Measurements from ENCODE around the gene PCID2. TPM values are rescaled to one million over a fixed set of nuclear protein-coding genes. Genes with fewer than 3 reads are reported as not detected.
"Not testable (repeated sequence)": the region's sequence is repeated elsewhere in the genome, so short reads cannot be mapped to it uniquely, and the experiment has no call there.

The PCID2 gene
- polyA plus RNA-seq (2013, experiment 1 of 2): 54.1 TPM
- polyA plus RNA-seq (2013, experiment 2 of 2): 53.2 TPM

- H2BK120ac ChIP-seq (ENCODE audit: low read depth, low read length): peak within 1 kb of the TSS; percentile 93
- H2BK15ac ChIP-seq (replicated peaks; ENCODE audit: low read depth): no peak within 1 kb of the TSS
- WGBS (ENCODE audit: extremely low coverage, insufficient coverage, low lambda C conversion rate): no CpG with 5 or more reads among the region's 103 CpGs
- peak within 1 kb of the TSS; percentile 98 for H3K27ac ChIP-seq (ENCODE audit: low read depth, low read length)
- no peaks in the 10 kb centered on the region for H3K27me3 ChIP-seq (ENCODE audit: insufficient read depth, low read length, poor library complexity)
- peak within 1 kb of the TSS; percentile 83 for H3K4me3 ChIP-seq (ENCODE audit: low read length)
- H3K23ac ChIP-seq (ENCODE audit: low read length): no peak within 1 kb of the TSS
- peak; percentile 97 for DNase-seq
- peak within 1 kb of the TSS; percentile 54 for H3K4me2 ChIP-seq (ENCODE audit: low read length)
- H2BK5ac ChIP-seq (ENCODE audit: low read length): peak within 1 kb of the TSS; percentile 54
- H3K4ac ChIP-seq (ENCODE audit: low read depth, low read length): peak within 1 kb of the TSS; percentile 99
- H3K9ac ChIP-seq (ENCODE audit: low read length): peak within 1 kb of the TSS; percentile 93
- no peak within 1 kb of the TSS for H2AK5ac ChIP-seq (ENCODE audit: low read length)
- H3K18ac ChIP-seq (ENCODE audit: low read length): peak within 1 kb of the TSS; percentile 100
- peaks cover 3% of the 10 kb centered on the region for H3K4me1 ChIP-seq (ENCODE audit: control insufficient read depth, low read depth, low read length)
- no peaks in the 10 kb centered on the region for H3K36me3 ChIP-seq (ENCODE audit: control insufficient read depth, insufficient read depth, low read length)
- no peak within 1 kb of the TSS for H4K5ac ChIP-seq (ENCODE audit: low read length)
- H4K8ac ChIP-seq (ENCODE audit: low read depth, low read length): peak within 1 kb of the TSS; percentile 5
- H3K79me1 ChIP-seq (ENCODE audit: low read length): peaks cover 9% of the 10 kb centered on the region
- H3K56ac ChIP-seq (ENCODE audit: low read length): peak within 1 kb of the TSS; percentile 96
- H3K79me2 ChIP-seq (ENCODE audit: control insufficient read depth, insufficient read depth, low read length): peaks cover 80% of the 10 kb centered on the region
Observed at GRCh38 chr13:113208421-113209335, at the start of gene PCID2. Gene PCID2 (minus strand): TSS chr13:113208669. CDS start chr13:113208634, 35 bp downstream.

GRCh38 chr13:113257908-113258307, 49.4 kb upstream of the PCID2 start:
- not testable (repeated sequence) for H3K27me3 ChIP-seq (ENCODE audit: insufficient read depth, low read length, poor library complexity); H3K4me2 ChIP-seq (ENCODE audit: low read length); DNase-seq; H2BK5ac ChIP-seq (ENCODE audit: low read length); H2AK5ac ChIP-seq (ENCODE audit: low read length); H3K79me1 ChIP-seq (ENCODE audit: low read length); H3K23ac ChIP-seq (ENCODE audit: low read length); H3K27ac ChIP-seq (ENCODE audit: low read depth, low read length); H2BK120ac ChIP-seq (ENCODE audit: low read depth, low read length); H3K56ac ChIP-seq (ENCODE audit: low read length); H2BK15ac ChIP-seq (replicated peaks; ENCODE audit: low read depth); H3K4ac ChIP-seq (ENCODE audit: low read depth, low read length); H3K79me2 ChIP-seq (ENCODE audit: control insufficient read depth, insufficient read depth, low read length); H4K5ac ChIP-seq (ENCODE audit: low read length); H3K18ac ChIP-seq (ENCODE audit: low read length); H3K4me3 ChIP-seq (ENCODE audit: low read length); H3K4me1 ChIP-seq (ENCODE audit: control insufficient read depth, low read depth, low read length); H4K8ac ChIP-seq (ENCODE audit: low read depth, low read length); H3K9ac ChIP-seq (ENCODE audit: low read length)
- peaks cover 12% of the 10 kb centered on the region for H3K36me3 ChIP-seq (ENCODE audit: control insufficient read depth, insufficient read depth, low read length)
- no CpG with 5 or more reads among the region's 6 CpGs for WGBS (ENCODE audit: extremely low coverage, insufficient coverage, low lambda C conversion rate)

- H3K56ac ChIP-seq (ENCODE audit: low read length): no peak overlapping the region
- no peak overlapping the region for H3K27ac ChIP-seq (ENCODE audit: low read depth, low read length)
- H3K4me2 ChIP-seq (ENCODE audit: low read length): no peak overlapping the region
- no peak overlapping the region for H4K5ac ChIP-seq (ENCODE audit: low read length)
- H4K8ac ChIP-seq (ENCODE audit: low read depth, low read length): no peak overlapping the region
- H3K4ac ChIP-seq (ENCODE audit: low read depth, low read length): no peak overlapping the region
- no peaks in the 10 kb centered on the region for H3K79me1 ChIP-seq (ENCODE audit: low read length)
- H3K4me1 ChIP-seq (ENCODE audit: control insufficient read depth, low read depth, low read length): no peaks in the 10 kb centered on the region
- no peak overlapping the region for H2BK15ac ChIP-seq (replicated peaks; ENCODE audit: low read depth)
- no peak overlapping the region for H3K18ac ChIP-seq (ENCODE audit: low read length)
- no peak overlapping the region for H2BK120ac ChIP-seq (ENCODE audit: low read depth, low read length)
- H2AK5ac ChIP-seq (ENCODE audit: low read length): no peak overlapping the region
- no CpG with 5 or more reads among the region's 11 CpGs for WGBS (ENCODE audit: extremely low coverage, insufficient coverage, low lambda C conversion rate)
- no peaks in the 10 kb centered on the region for H3K27me3 ChIP-seq (ENCODE audit: insufficient read depth, low read length, poor library complexity)
- no peak overlapping the region for H2BK5ac ChIP-seq (ENCODE audit: low read length)
- H3K4me3 ChIP-seq (ENCODE audit: low read length): no peak overlapping the region
- H3K79me2 ChIP-seq (ENCODE audit: control insufficient read depth, insufficient read depth, low read length): no peaks in the 10 kb centered on the region
- H3K36me3 ChIP-seq (ENCODE audit: control insufficient read depth, insufficient read depth, low read length): peaks cover 15% of the 10 kb centered on the region
- no peak overlapping the region for H3K9ac ChIP-seq (ENCODE audit: low read length)
- H3K23ac ChIP-seq (ENCODE audit: low read length): no peak overlapping the region
- no peak for DNase-seq
Observed at GRCh38 chr13:113252516-113253095, 44.1 kb upstream of the PCID2 start.

- Histone ChIP-seq H3K4me1 (ENCODE audit: control insufficient read depth, low read depth, low read length) (no peaks in the 10 kb centered on the region), H3K56ac (ENCODE audit: low read length) (no peak overlapping the region), H3K79me1 (ENCODE audit: low read length) (no peaks in the 10 kb centered on the region), H2AK5ac (ENCODE audit: low read length) (no peak overlapping the region), H3K27ac (ENCODE audit: low read depth, low read length) (no peak overlapping the region), H4K8ac (ENCODE audit: low read depth, low read length) (no peak overlapping the region), H4K5ac (ENCODE audit: low read length) (no peak overlapping the region), H3K4me2 (ENCODE audit: low read length) (no peak overlapping the region), H2BK5ac (ENCODE audit: low read length) (no peak overlapping the region), H3K79me2 (ENCODE audit: control insufficient read depth, insufficient read depth, low read length) (no peaks in the 10 kb centered on the region), H3K18ac (ENCODE audit: low read length) (no peak overlapping the region), H3K23ac (ENCODE audit: low read length) (no peak overlapping the region), H3K4ac (ENCODE audit: low read depth, low read length) (no peak overlapping the region), H3K4me3 (ENCODE audit: low read length) (no peak overlapping the region), H3K27me3 (ENCODE audit: insufficient read depth, low read length, poor library complexity) (no peaks in the 10 kb centered on the region), H3K36me3 (ENCODE audit: control insufficient read depth, insufficient read depth, low read length) (peaks cover 20% of the 10 kb centered on the region), H2BK15ac (replicated peaks; ENCODE audit: low read depth) (no peak overlapping the region), H3K9ac (ENCODE audit: low read length) (no peak overlapping the region), H2BK120ac (ENCODE audit: low read depth, low read length) (no peak overlapping the region)
- WGBS (ENCODE audit: extremely low coverage, insufficient coverage, low lambda C conversion rate): no CpG with 5 or more reads among the region's 10 CpGs
- peak; percentile 11 for DNase-seq
Observed at GRCh38 chr13:113245849-113246796, 37.7 kb upstream of the PCID2 start.

GRCh38 chr13:113243847-113244246, 35.4 kb upstream of the PCID2 start:
- Histone ChIP-seq H3K4me1 (ENCODE audit: control insufficient read depth, low read depth, low read length) (no peaks in the 10 kb centered on the region), H3K56ac (ENCODE audit: low read length) (no peak overlapping the region), H3K79me1 (ENCODE audit: low read length) (no peaks in the 10 kb centered on the region), H3K27ac (ENCODE audit: low read depth, low read length) (no peak overlapping the region), H2AK5ac (ENCODE audit: low read length) (no peak overlapping the region), H3K79me2 (ENCODE audit: control insufficient read depth, insufficient read depth, low read length) (no peaks in the 10 kb centered on the region), H3K4me3 (ENCODE audit: low read length) (no peak overlapping the region), H3K36me3 (ENCODE audit: control insufficient read depth, insufficient read depth, low read length) (peaks cover 22% of the 10 kb centered on the region), H3K9ac (ENCODE audit: low read length) (no peak overlapping the region), H3K4me2 (ENCODE audit: low read length) (no peak overlapping the region), H4K5ac (ENCODE audit: low read length) (no peak overlapping the region), H3K4ac (ENCODE audit: low read depth, low read length) (no peak overlapping the region), H3K18ac (ENCODE audit: low read length) (no peak overlapping the region), H2BK120ac (ENCODE audit: low read depth, low read length) (no peak overlapping the region), H2BK15ac (replicated peaks; ENCODE audit: low read depth) (no peak overlapping the region), H3K27me3 (ENCODE audit: insufficient read depth, low read length, poor library complexity) (no peaks in the 10 kb centered on the region), H3K23ac (ENCODE audit: low read length) (no peak overlapping the region), H4K8ac (ENCODE audit: low read depth, low read length) (no peak overlapping the region), H2BK5ac (ENCODE audit: low read length) (no peak overlapping the region)
- DNase-seq: no peak
- WGBS (ENCODE audit: extremely low coverage, insufficient coverage, low lambda C conversion rate): no CpG with 5 or more reads among the region's 6 CpGs
